Liver (tissue), 9 donors: ENCODE results near the gene ZNF470. TPM values are rescaled to one million over a fixed set of nuclear protein-coding genes. Genes with fewer than 3 reads are reported as not detected.

Experiments used
- DNase-seq: peaks from one replicate; pipeline ENCODE4 v3.0.0-alpha.2; 2017; ENCODE audit warnings: low spot score
- H3K27ac ChIP-seq, 2 donors: one replicate each; pipeline ENCODE4 v1.7.0; 2013; ENCODE audit warnings: inconsistent platforms in 2 of 2, low read length in 2 of 2, control low read depth in 1 of 2, low read depth in 1 of 2, mild to moderate bottlenecking in 1 of 2
- H3K27me3 ChIP-seq, 4 donors: one replicate each; pipeline versions ENCODE4 v1.6.1 to v1.7.0; 2013; ENCODE audit warnings: low read length in 3 of 4, inconsistent platforms in 1 of 4, mild to moderate bottlenecking in 1 of 4, moderate library complexity in 1 of 4; ENCODE audit not compliant: control insufficient read depth in 4 of 4, insufficient read depth in 4 of 4
- H3K36me3 ChIP-seq, 4 donors: one replicate each; pipeline versions ENCODE4 v1.6.1 to v1.7.0; 2013; ENCODE audit warnings: low read length in 3 of 4, mild to moderate bottlenecking in 3 of 4, low read depth in 1 of 4, moderate library complexity in 1 of 4; ENCODE audit not compliant: control insufficient read depth in 4 of 4, insufficient read depth in 3 of 4
- H3K4me1 ChIP-seq, 4 donors: one replicate each; pipeline versions ENCODE4 v1.6.1 to v1.7.0; 2013; ENCODE audit warnings: low read length in 3 of 4, mild to moderate bottlenecking in 3 of 4, moderate library complexity in 1 of 4; ENCODE audit not compliant: control insufficient read depth in 4 of 4, insufficient read depth in 4 of 4
- H3K4me3 ChIP-seq, 3 donors: one replicate each; pipeline versions ENCODE4 v1.6.1 to v1.7.0; 2013; ENCODE audit warnings: low read length in 3 of 3, control low read depth in 1 of 3, low read depth in 1 of 3, mild to moderate bottlenecking in 1 of 3
- H3K9ac ChIP-seq, 2 donors: one replicate each; pipeline ENCODE4 v1.7.0; 2013; ENCODE audit warnings: low read length in 2 of 2, mild to moderate bottlenecking in 2 of 2, moderate library complexity in 2 of 2, control low read depth in 1 of 2, low read depth in 1 of 2
- H3K9me3 ChIP-seq, 4 donors: one replicate each; pipeline versions ENCODE4 v1.6.1 to v1.7.0; 2013; ENCODE audit warnings: low read length in 3 of 4; ENCODE audit not compliant: control insufficient read depth in 4 of 4
- CTCF ChIP-seq: fragments of 150-350 bp; IDR thresholded peaks from 2 replicates; pipeline ENCODE4 v1.5.1; 2017; ENCODE audit warnings: improper control_type of control experiment, low read depth, low read length; ENCODE audit not compliant: missing input control
- EGR1 ChIP-seq, 2 donors: IDR thresholded peaks; 2 replicates each; pipeline ENCODE4 v1.6.1; 2016 to 2018; ENCODE audit warnings: antibody characterized with exemption in 2 of 2, low read depth in 2 of 2
- FOXA1 ChIP-seq: IDR thresholded peaks from 2 replicates; pipeline ENCODE4 v1.6.1; 2016; ENCODE audit warnings: antibody characterized with exemption
- FOXA2 ChIP-seq: IDR thresholded peaks from 2 replicates; pipeline ENCODE4 v1.6.1; 2016; ENCODE audit warnings: antibody characterized with exemption
- GABPA ChIP-seq, 2 donors: IDR thresholded peaks in 1 of 2; conservative IDR thresholded peaks in 1 of 2; 2 replicates each; pipeline ENCODE4 v1.6.1; 2016; ENCODE audit warnings: antibody characterized with exemption in 2 of 2, mild to moderate bottlenecking in 1 of 2, moderate library complexity in 1 of 2
- HNF4A ChIP-seq, 2 donors: conservative IDR thresholded peaks; 2 replicates each; pipeline ENCODE4 v1.6.1; 2016; ENCODE audit warnings: antibody characterized with exemption in 2 of 2, mild to moderate bottlenecking in 2 of 2
- HNF4G ChIP-seq: IDR thresholded peaks from 2 replicates; pipeline ENCODE4 v1.6.1; 2016; ENCODE audit warnings: antibody characterized with exemption
- JUND ChIP-seq, 2 donors: IDR thresholded peaks; 2 replicates each; pipeline ENCODE4 v1.6.1; 2016; ENCODE audit warnings: antibody characterized with exemption in 2 of 2
- NR2F2 ChIP-seq: IDR thresholded peaks from 2 replicates; pipeline ENCODE4 v1.6.1; 2016; ENCODE audit warnings: antibody characterized with exemption
- RAD21 ChIP-seq, 2 donors: IDR thresholded peaks; 2 replicates each; pipeline ENCODE4 v1.6.1; 2016; ENCODE audit warnings: antibody characterized with exemption in 2 of 2, mild to moderate bottlenecking in 2 of 2
- REST ChIP-seq: IDR thresholded peaks from 2 replicates; pipeline ENCODE4 v1.6.1; 2016; ENCODE audit warnings: antibody characterized with exemption, mild to moderate bottlenecking
- RXRA ChIP-seq, 2 donors: IDR thresholded peaks; 2 replicates each; pipeline ENCODE4 v1.6.1; 2017 to 2018; ENCODE audit warnings: antibody characterized with exemption in 2 of 2, mild to moderate bottlenecking in 1 of 2
- SP1 ChIP-seq: IDR thresholded peaks from 2 replicates; pipeline ENCODE4 v1.6.1; 2018; ENCODE audit warnings: antibody characterized with exemption, mild to moderate bottlenecking
- TAF1 ChIP-seq: conservative IDR thresholded peaks from 2 replicates; pipeline ENCODE4 v1.6.1; 2016; ENCODE audit warnings: antibody characterized with exemption, mild to moderate bottlenecking
- YY1 ChIP-seq: IDR thresholded peaks from 2 replicates; pipeline ENCODE4 v1.6.1; 2016; ENCODE audit warnings: antibody characterized with exemption, mild to moderate bottlenecking
- WGBS: extraction: QIAGEN DNeasy Blood & Tissue Kit; methylation state at CpG from one replicate; pipeline ENCODE4 v1.1.7; 2013; 5-methylcytosine and 5-hydroxymethylcytosine counted together
- polyA plus RNA-seq, 2 donors: library from polyadenylated mRNA; stranded (reverse) in 1 of 2; unstranded in 1 of 2; fragments of 200-250 nt in 1 of 2; fragments of >200 nt in 1 of 2; fragmentation: Nextera tagmentation in 1 of 2; extraction: Ambion mirVana in 1 of 2; gene quantifications; one replicate each; pipeline versions ENCODE4 v1.2.1 to v1.2.3, GENCODE V29; 2013 to 2015
- total RNA-seq, 2 donors: library from RNA; depleted of rRNA; stranded (reverse); fragments of >200 nt; gene quantifications; one replicate each; pipeline ENCODE4 v1.2.3, GENCODE V29; 2014
- TF ChIP-seq, protein P1 (sequence below): IDR thresholded peaks from 2 replicates; pipeline ENCODE4 v1.6.1; 2016; ENCODE audit warnings: antibody characterized with exemption
- TF ChIP-seq, protein P2 (sequence below): IDR thresholded peaks from 2 replicates; pipeline ENCODE4 v1.6.1; 2016; ENCODE audit warnings: antibody characterized with exemption
- TF ChIP-seq, protein P3 (sequence below): IDR thresholded peaks from 2 replicates; pipeline ENCODE4 v1.6.1; 2016; ENCODE audit warnings: antibody characterized with exemption
- donor health status: healthy.
- donor health status: healthy.
- donor health status: healthy.
- donor health status: healthy.
- donor health status: healthy.

Gene ZNF470
- total and polyA plus RNA-seq, 4 donors, result 0.95 to 2.8 (median 1.5) TPM

GRCh38 chr19:56601375-56601774, 34.1 kb downstream of the ZNF470 start:
- 93% methylated on average over 3 of the region's 3 CpGs for WGBS
- H3K4me1 ChIP-seq, result no peaks in the 10 kb centered on the region
- peaks cover 21 to 55% (median 38%) of the 10 kb centered on the region in 4 donors for H3K9me3 ChIP-seq
- TF ChIP-seq, protein P1, sequence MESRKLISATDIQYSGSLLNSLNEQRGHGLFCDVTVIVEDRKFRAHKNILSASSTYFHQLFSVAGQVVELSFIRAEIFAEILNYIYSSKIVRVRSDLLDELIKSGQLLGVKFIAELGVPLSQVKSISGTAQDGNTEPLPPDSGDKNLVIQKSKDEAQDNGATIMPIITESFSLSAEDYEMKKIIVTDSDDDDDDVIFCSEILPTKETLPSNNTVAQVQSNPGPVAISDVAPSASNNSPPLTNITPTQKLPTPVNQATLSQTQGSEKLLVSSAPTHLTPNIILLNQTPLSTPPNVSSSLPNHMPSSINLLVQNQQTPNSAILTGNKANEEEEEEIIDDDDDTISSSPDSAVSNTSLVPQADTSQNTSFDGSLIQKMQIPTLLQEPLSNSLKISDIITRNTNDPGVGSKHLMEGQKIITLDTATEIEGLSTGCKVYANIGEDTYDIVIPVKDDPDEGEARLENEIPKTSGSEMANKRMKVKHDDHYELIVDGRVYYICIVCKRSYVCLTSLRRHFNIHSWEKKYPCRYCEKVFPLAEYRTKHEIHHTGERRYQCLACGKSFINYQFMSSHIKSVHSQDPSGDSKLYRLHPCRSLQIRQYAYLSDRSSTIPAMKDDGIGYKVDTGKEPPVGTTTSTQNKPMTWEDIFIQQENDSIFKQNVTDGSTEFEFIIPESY, result no peak
- TF ChIP-seq RXRA (IDR thresholded peaks at IDR 0.05) (no peak), EGR1 (IDR thresholded peaks at IDR 0.05; ENCODE audit: low read depth in 2 of 2) (no peak), TAF1 (no peak), NR2F2 (no peak), HNF4G (no peak)
- TF ChIP-seq, protein P2, sequence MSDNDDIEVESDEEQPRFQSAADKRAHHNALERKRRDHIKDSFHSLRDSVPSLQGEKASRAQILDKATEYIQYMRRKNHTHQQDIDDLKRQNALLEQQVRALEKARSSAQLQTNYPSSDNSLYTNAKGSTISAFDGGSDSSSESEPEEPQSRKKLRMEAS, result no peak
- H3K4me3 ChIP-seq, result peak overlapping the region in 2 of 3 donors; percentile 47 to 56
- peaks cover 1 to 16% (median 5%) of the 10 kb centered on the region in 4 donors for H3K36me3 ChIP-seq
- no peak for DNase-seq
- H3K9ac ChIP-seq, result no peak overlapping the region
- H3K27ac ChIP-seq, result no peak overlapping the region
- no peaks in the 10 kb centered on the region for H3K27me3 ChIP-seq

DNA sequence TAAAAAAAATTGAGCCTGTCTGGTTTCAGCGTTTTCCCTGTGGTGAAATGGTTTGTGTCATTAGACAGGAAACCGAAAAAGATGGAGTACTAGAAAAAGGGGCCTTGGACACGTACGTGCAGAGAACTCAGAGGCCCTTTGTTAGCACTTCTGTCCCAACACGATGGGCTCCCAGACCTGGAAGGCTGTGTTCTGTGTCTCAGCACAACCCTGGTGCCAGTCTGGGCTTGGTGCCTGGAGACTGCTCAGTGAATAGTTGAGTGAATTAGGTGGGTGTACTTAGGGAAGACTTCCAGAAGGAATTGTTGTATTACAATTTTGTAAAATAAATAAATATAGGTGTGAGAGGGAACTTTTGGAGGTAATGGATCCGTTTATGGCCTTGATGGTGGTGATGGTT, 36.6 kb downstream of the ZNF470 start:
- Histone ChIP-seq H3K27ac (no peak overlapping the region), H3K9ac (no peak overlapping the region), H3K4me3 (no peak overlapping the region), H3K9me3 (peaks cover 21 to 63% (median 44%) of the 10 kb centered on the region in 4 donors), H3K36me3 (peaks cover 0 to 15% (median 3%) of the 10 kb centered on the region in 4 donors), H3K4me1 (no peaks in the 10 kb centered on the region), H3K27me3 (no peaks in the 10 kb centered on the region)
- 79% methylated on average over 6 of the region's 6 CpGs for WGBS
- TF ChIP-seq FOXA2 (no peak), RAD21 (IDR thresholded peaks at IDR 0.05) (no peak), GABPA (IDR thresholded peaks at IDR 0.05 in 1 of 2, conservative IDR thresholded peaks at IDR 0.05 in 1 of 2) (no peak), SP1 (no peak), YY1 (no peak), HNF4A (conservative IDR thresholded peaks at IDR 0.05) (no peak), RXRA (IDR thresholded peaks at IDR 0.05) (no peak), HNF4G (no peak), NR2F2 (no peak), TAF1 (no peak), EGR1 (IDR thresholded peaks at IDR 0.05; ENCODE audit: low read depth in 2 of 2) (no peak), REST (no peak), CTCF (no peak), JUND (IDR thresholded peaks at IDR 0.05) (no peak), FOXA1 (no peak)
- TF ChIP-seq, protein P1, result no peak
- TF ChIP-seq, protein P3, sequence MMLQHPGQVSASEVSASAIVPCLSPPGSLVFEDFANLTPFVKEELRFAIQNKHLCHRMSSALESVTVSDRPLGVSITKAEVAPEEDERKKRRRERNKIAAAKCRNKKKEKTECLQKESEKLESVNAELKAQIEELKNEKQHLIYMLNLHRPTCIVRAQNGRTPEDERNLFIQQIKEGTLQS, result no peak
- TF ChIP-seq, protein P2, result no peak
- no peak for DNase-seq
